Upper lobe of left lung (tissue), 6 donors: Measurements from ENCODE around the gene RNF40. TPM values are rescaled to one million over a fixed set of nuclear protein-coding genes. Genes with fewer than 3 reads are reported as not detected.
A peak's percentile ranks its signal among the peaks of the same experiment; 100 is the strongest.

Experiments used
- ATAC-seq, 2 donors: fragments of 200-7000 bp; cut with Tn5 transposase; one replicate each; pipeline ENCODE4 v1.9.1; 2022; ENCODE audit warnings: mild to moderate bottlenecking in 2 of 2, moderate library complexity in 2 of 2; ENCODE audit not compliant: low FRiP score in 2 of 2
- DNase-seq, 2 donors: peaks; one replicate each; pipeline ENCODE4 v3.0.0-alpha.2; 2019 to 2020
- H3K27ac ChIP-seq, 4 donors: fragments of 200-600 bp; sonication (generic); one replicate each; pipeline ENCODE4 v1.5.1; 2016 to 2019
- H3K27me3 ChIP-seq, 4 donors: fragments of 200-600 bp; sonication (generic); one replicate each; pipeline ENCODE4 v1.5.1; 2017 to 2019
- H3K36me3 ChIP-seq, 4 donors: fragments of 200-600 bp; sonication (generic); one replicate each; pipeline ENCODE4 v1.5.1; 2016 to 2019
- H3K4me1 ChIP-seq, 4 donors: fragments of 200-600 bp; sonication (generic); one replicate each; pipeline ENCODE4 v1.5.1; 2018 to 2019
- H3K4me3 ChIP-seq, 4 donors: fragments of 200-600 bp; sonication (generic); one replicate each; pipeline ENCODE4 v1.5.1; 2017 to 2019; ENCODE audit warnings: mild to moderate bottlenecking in 2 of 4, moderate library complexity in 1 of 4
- H3K9me3 ChIP-seq, 4 donors: fragments of 200-600 bp; sonication (generic); one replicate each; pipeline ENCODE4 v1.5.1; 2018 to 2019
- EP300 ChIP-seq, 4 donors: sonication (generic); formaldehyde crosslinking; IDR thresholded peaks; one replicate each; pipeline ENCODE4 v1.5.1; 2017; ENCODE audit warnings: antibody characterized with exemption in 4 of 4, control low read depth in 2 of 4
- POLR2A ChIP-seq, 4 donors: fragments of 450-650 bp; IDR thresholded peaks; one replicate each; pipeline ENCODE4 v1.5.1; 2016 to 2017; ENCODE audit warnings: antibody characterized with exemption in 4 of 4, mild to moderate bottlenecking in 2 of 4
- POLR2AphosphoS5 ChIP-seq, 2 donors: sonication (generic); formaldehyde crosslinking; IDR thresholded peaks; one replicate each; pipeline ENCODE4 v1.5.1; 2017; ENCODE audit warnings: antibody characterized with exemption in 2 of 2
- WGBS, 2 donors: methylation state at CpG; one replicate each; pipeline ENCODE4 v1.1.5; 2017 to 2018; 5-methylcytosine and 5-hydroxymethylcytosine counted together
- total RNA-seq, 6 donors: library from RNA; depleted of rRNA in 4 of 6; stranded (reverse); fragments of >200 nt in 4 of 6; gene quantifications; one replicate each; pipeline versions ENCODE4 v1.1.0 to v1.2.1, GENCODE V29; 2016 to 2021
- TF ChIP-seq, protein P1 (sequence below), 6 experiments: fragments of 450-650 bp in 4 of 6; fragments of 200-600 bp in 2 of 6; sonication (generic) in 2 of 6; IDR thresholded peaks; one replicate each; pipeline ENCODE4 v1.5.1; 2016 to 2019; ENCODE audit warnings: antibody characterized with exemption in 6 of 6
- donor health status: DM: no; HTN: no; CAD: no; lungs with moderate emphysema.
- donor health status: DM: no; HTN: yes; CAD: no; lungs with severe emphysema.

RNF40 gene
- total RNA-seq, 6 donors from 2014 or later = 69.9 to 137 (median 95.2) TPM

DNA sequence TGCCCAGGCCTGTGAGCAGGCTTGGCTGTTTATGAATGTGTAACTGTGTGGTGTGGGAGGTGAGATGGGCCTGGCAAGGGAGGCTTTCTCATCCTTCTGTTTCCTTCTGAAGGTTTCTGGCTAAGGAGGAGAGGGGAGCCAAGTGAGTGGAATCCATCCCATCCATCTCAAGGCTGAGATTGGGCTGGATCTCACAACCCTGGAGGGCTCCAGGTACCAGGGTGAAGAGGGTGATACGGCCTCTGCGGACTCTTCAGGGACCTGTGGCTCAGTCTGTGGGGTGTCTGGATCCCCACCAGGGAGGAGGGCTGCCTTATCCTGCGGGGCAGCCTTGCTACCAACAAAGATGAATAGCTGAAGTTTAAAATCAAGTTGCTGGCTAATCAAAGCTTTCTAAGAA is 17.9 kb downstream of the RNF40 start:
- H3K36me3 ChIP-seq = peaks cover 7 to 31% (median 26%) of the 10 kb centered on the region in 4 donors
- H3K27me3 ChIP-seq = no peaks in the 10 kb centered on the region
- peaks cover 7 to 22% (median 14%) of the 10 kb centered on the region in 4 donors for H3K4me1 ChIP-seq
- DNase-seq = no peak
- H3K27ac ChIP-seq = no peak overlapping the region
- ATAC-seq = no peak
- H3K9me3 ChIP-seq = no peaks in the 10 kb centered on the region
- TF ChIP-seq, protein P1, sequence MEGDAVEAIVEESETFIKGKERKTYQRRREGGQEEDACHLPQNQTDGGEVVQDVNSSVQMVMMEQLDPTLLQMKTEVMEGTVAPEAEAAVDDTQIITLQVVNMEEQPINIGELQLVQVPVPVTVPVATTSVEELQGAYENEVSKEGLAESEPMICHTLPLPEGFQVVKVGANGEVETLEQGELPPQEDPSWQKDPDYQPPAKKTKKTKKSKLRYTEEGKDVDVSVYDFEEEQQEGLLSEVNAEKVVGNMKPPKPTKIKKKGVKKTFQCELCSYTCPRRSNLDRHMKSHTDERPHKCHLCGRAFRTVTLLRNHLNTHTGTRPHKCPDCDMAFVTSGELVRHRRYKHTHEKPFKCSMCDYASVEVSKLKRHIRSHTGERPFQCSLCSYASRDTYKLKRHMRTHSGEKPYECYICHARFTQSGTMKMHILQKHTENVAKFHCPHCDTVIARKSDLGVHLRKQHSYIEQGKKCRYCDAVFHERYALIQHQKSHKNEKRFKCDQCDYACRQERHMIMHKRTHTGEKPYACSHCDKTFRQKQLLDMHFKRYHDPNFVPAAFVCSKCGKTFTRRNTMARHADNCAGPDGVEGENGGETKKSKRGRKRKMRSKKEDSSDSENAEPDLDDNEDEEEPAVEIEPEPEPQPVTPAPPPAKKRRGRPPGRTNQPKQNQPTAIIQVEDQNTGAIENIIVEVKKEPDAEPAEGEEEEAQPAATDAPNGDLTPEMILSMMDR (IDR thresholded peaks at IDR 0.05) = no peak
- TF ChIP-seq POLR2A (IDR thresholded peaks at IDR 0.05) = no peak
- no peak for TF ChIP-seq EP300 (IDR thresholded peaks at IDR 0.05)
- no peak for TF ChIP-seq POLR2AphosphoS5 (IDR thresholded peaks at IDR 0.05)
- 86 to 100% methylated on average over 2 to 3 of the region's 3 CpGs for WGBS, 2 donors
- H3K4me3 ChIP-seq = no peak overlapping the region

DNA sequence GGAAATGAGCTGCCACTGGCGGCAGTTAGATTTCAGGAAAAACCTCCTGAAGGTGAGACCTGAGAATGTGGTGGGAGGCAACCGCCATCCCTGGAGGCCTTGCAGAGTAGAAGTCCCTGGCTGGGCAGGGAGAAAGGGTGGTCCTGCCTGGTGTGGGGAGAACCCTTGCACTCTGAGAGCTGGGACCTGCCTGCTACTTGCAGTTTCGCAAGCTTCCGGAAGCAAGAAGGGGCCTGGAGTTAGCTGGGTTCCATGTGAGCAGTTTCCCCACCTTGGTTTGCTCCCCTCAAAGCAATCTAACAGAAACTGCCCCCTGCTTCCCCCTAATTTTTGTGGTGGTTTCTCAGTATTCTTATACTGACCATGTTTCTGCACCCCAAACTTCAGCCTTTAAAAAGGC is 18.4 kb downstream of the RNF40 start:
- 62 to 82% methylated on average over 4 of the region's 4 CpGs for WGBS, 2 donors
- DNase-seq (no peak), ATAC-seq (no peak)
- no peaks in the 10 kb centered on the region for H3K9me3 ChIP-seq
- no peaks in the 10 kb centered on the region for H3K27me3 ChIP-seq
- H3K4me3 ChIP-seq = no peak overlapping the region
- no peak overlapping the region for H3K27ac ChIP-seq
- H3K36me3 ChIP-seq = peaks cover 7 to 31% (median 26%) of the 10 kb centered on the region in 4 donors
- peaks cover 8 to 19% (median 11%) of the 10 kb centered on the region in 4 donors for H3K4me1 ChIP-seq
- no peak for TF ChIP-seq EP300 (IDR thresholded peaks at IDR 0.05)
- no peak for TF ChIP-seq POLR2A (IDR thresholded peaks at IDR 0.05)
- no peak for TF ChIP-seq POLR2AphosphoS5 (IDR thresholded peaks at IDR 0.05)
- TF ChIP-seq, protein P1 (IDR thresholded peaks at IDR 0.05) = no peak

DNA sequence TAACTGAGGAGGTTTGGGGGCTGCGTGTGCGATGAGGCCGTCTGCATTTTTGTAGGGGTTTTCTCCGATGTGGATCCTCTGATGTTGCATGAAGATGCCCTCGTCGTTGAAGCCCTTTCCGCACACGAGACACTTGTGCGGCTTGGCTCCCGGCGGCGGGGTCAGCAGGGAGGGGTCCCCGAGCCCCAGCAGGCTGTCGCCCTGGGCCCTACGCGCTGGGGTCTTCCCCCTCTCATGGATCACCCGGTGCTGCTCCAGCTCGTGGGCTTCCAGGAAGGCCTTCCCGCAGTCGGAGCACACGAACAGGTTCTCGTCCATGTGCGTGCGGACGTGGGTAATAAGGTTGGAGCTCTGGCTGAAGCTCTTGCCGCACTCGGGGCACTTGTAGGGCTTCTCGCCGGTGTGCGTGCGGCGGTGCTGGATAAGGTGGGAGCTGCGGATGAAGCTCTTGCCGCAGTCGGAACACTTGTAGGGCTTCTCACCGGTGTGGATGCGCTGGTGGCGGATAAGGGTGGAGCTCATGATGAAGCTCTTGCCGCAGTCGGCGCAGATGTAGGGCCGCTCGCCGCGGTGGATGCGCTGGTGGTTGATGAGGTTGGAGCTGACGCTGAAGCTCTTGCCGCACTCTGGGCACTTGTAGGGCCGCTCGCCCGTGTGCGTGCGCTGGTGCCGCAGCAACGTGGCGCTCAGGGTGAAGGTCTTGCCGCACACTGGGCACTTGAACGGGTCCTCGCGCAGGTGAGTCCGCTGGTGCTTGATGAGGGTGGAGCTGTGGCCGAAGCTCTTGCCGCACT is 20.6 kb downstream of the RNF40 start:
- H3K9me3 ChIP-seq = no peaks in the 10 kb centered on the region
- peak in 1 of 2 donors; percentile 77 for DNase-seq
- 94 to 95% methylated on average over 52 to 63 of the region's 63 CpGs for WGBS, 2 donors

GRCh38 chr16:30783280-30784109 is 21.4 kb downstream of the RNF40 start:
- Histone ChIP-seq H3K36me3 (peaks cover 7 to 31% (median 26%) of the 10 kb centered on the region in 4 donors), H3K4me3 (no peak overlapping the region), H3K27me3 (no peaks in the 10 kb centered on the region), H3K9me3 (no peaks in the 10 kb centered on the region), H3K4me1 (peaks cover 14 to 25% (median 18%) of the 10 kb centered on the region in 4 donors), H3K27ac (no peak overlapping the region)
- DNase-seq (peak in 1 of 2 donors; percentile 79), ATAC-seq (no peak)
- WGBS, 2 donors = 95 to 98% methylated on average over 9 to 53 of the region's 57 CpGs
- TF ChIP-seq, protein P1 (IDR thresholded peaks at IDR 0.05) = no peak
- TF ChIP-seq POLR2A (IDR thresholded peaks at IDR 0.05) = no peak
- no peak for TF ChIP-seq EP300 (IDR thresholded peaks at IDR 0.05)
- no peak for TF ChIP-seq POLR2AphosphoS5 (IDR thresholded peaks at IDR 0.05)

More for the DNA sequence above, 20.6 kb downstream of the RNF40 start:
- no peak for ATAC-seq
- Histone ChIP-seq H3K36me3 (peaks cover 7 to 31% (median 26%) of the 10 kb centered on the region in 4 donors), H3K4me3 (no peak overlapping the region), H3K27ac (no peak overlapping the region), H3K4me1 (peaks cover 11 to 19% (median 13%) of the 10 kb centered on the region in 4 donors), H3K27me3 (no peaks in the 10 kb centered on the region)
- TF ChIP-seq, protein P1 (IDR thresholded peaks at IDR 0.05) = no peak
- TF ChIP-seq POLR2A (IDR thresholded peaks at IDR 0.05) = no peak
- TF ChIP-seq EP300 (IDR thresholded peaks at IDR 0.05) = no peak
- no peak for TF ChIP-seq POLR2AphosphoS5 (IDR thresholded peaks at IDR 0.05)
